ENCODE measurements around the gene MED13L. TPM values are rescaled to one million over a fixed set of nuclear protein-coding genes. Genes with fewer than 3 reads are reported as not detected.

MED13L gene
- polyA plus RNA-seq, 1 of the 3 experiments (the other 2 are of a cell fraction), result 17.1 TPM

GRCh38 chr12:116261525-116262100 is 15.9 kb downstream of the MED13L start:
- Histone ChIP-seq H2AFZ (ENCODE audit: low read depth) (no peak overlapping the region), H3K36me3 (replicated peaks in 1 of 2; ENCODE audit: control insufficient read depth in 1 of 2, insufficient read depth in 2 of 2, low read length in 1 of 2) (no peaks in the 10 kb centered on the region), H3F3A (replicated peaks; ENCODE audit: insufficient read depth) (peaks cover 3% of the 10 kb centered on the region), H4K20me1 (ENCODE audit: insufficient read depth) (peaks cover 100% of the 10 kb centered on the region), H3K9me2 (no peaks in the 10 kb centered on the region), H3K4me2 (no peak overlapping the region), H3K9ac (no peak overlapping the region), H3K4me3 (ENCODE audit: low read depth in 2 of 2, low read length in 1 of 2) (no peak overlapping the region), H3K9me3 (no peaks in the 10 kb centered on the region), H3K27ac (ENCODE audit: low read depth in 2 of 2, low read length in 1 of 2) (no peak overlapping the region), H3K27me3 (ENCODE audit: insufficient read depth) (no peaks in the 10 kb centered on the region), H3K4me1 (ENCODE audit: control insufficient read depth in 1 of 2, insufficient read depth in 2 of 2, low read depth in 1 of 2, low read length in 1 of 2) (peaks cover 23 to 60% of the 10 kb centered on the region in 2 experiments), H3K79me2 (ENCODE audit: insufficient read depth) (peaks cover 100% of the 10 kb centered on the region)
- POLR2A ChIA-PET, result no interaction called here
- CTCF ChIA-PET, result interaction anchor here (0.7 to 1.4 kb wide), 2 partner anchors 15 to 170 kb away, joined by 4 to 5 read pairs; no protein-coding TSS in a partner anchor
- 84% methylated on average over 4 of the region's 4 CpGs for WGBS (ENCODE audit: low lambda C conversion rate)
- TF ChIP-seq TCF12 (IDR thresholded peaks at IDR 0.05) (no peak), MEF2A (IDR thresholded peaks at IDR 0.05; ENCODE audit: borderline replicate concordance, low read depth) (no peak), FOXM1 (IDR thresholded peaks at IDR 0.05; ENCODE audit: low read depth) (no peak), JUND (IDR thresholded peaks at IDR 0.05) (no peak), RFX5 (IDR thresholded peaks at IDR 0.05; ENCODE audit: low read length) (no peak), GABPA (IDR thresholded peaks at IDR 0.05; ENCODE audit: low read depth) (no peak), POLR2AphosphoS5 (IDR thresholded peaks at IDR 0.05; ENCODE audit: low read depth, low read length) (no peak), RCOR1 (IDR thresholded peaks at IDR 0.05; ENCODE audit: low read length) (no peak), ELF1 (IDR thresholded peaks at IDR 0.05) (no peak), CHD2 (IDR thresholded peaks at IDR 0.05; ENCODE audit: low read length, partially characterized antibody) (no peak), USF2 (IDR thresholded peaks at IDR 0.05; ENCODE audit: borderline replicate concordance, low read depth, low read length) (no peak), GATA2 (CRISPR knock-in tag; IDR thresholded peaks at IDR 0.05) (no peak), FOSL2 (IDR thresholded peaks at IDR 0.05; ENCODE audit: borderline replicate concordance, low read depth) (no peak), EP300 (IDR thresholded peaks at IDR 0.05; ENCODE audit: borderline replicate concordance in 1 of 2, low read depth in 1 of 2, low read length in 1 of 2) (no peak), YY1 (IDR thresholded peaks at IDR 0.05; ENCODE audit: low read depth) (no peak), MXI1 (IDR thresholded peaks at IDR 0.05; ENCODE audit: low read depth, low read length) (no peak), NFIC (IDR thresholded peaks at IDR 0.05; ENCODE audit: borderline replicate concordance) (no peak), ZBTB33 (IDR thresholded peaks at IDR 0.05; ENCODE audit: borderline replicate concordance, low read depth) (no peak), REST (IDR thresholded peaks at IDR 0.05; ENCODE audit: low read depth, low read length) (no peak)
- no peak for DNase-seq

Data from SK-N-SH (cell line).